ENCODE results near the gene TTC7B. TPM values are rescaled to one million over a fixed set of nuclear protein-coding genes. Genes with fewer than 3 reads are reported as not detected.

Gene TTC7B
- total and polyA plus RNA-seq, 2 experiments from 2014 or later = 7.9 to 28.6 TPM

DNA sequence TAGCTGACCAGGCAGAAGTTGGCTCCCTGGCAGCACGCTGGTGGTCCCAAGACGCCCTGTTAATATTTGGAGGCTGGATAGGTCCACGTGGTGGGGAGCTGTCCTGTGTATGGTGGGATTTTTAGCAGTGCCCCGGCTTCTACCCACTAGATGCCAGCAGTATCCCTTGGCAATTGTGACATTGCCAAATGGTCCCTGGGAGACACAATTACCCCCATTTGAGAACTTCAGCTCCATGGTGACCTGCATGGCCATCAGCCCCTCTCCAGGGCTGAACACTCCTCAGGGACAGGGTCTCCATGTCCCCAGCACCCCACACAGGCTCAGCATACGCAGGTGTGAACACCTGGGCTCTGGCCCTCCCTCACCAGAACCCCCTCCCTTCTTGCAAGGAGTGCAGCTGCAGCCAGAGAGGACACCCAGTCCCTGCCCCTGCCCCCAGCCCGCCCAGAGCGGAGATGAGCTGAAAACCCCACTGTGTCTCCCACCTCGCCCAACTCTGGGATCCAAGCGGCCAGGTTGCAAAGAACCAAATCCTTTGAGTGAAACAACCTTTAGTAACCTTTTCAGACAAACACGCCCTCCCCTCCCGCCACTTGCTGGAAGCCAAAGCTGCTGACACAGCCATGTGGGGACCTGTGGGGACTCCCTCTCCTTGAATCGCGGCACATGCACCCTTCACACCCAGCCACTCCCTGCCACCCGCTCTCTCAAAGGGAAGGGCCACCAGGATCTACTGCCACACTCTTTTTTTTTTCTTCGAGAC lies 299.0 kb downstream of the TTC7B start:
- peak overlapping the region; percentile 56 for H2AFZ ChIP-seq
- Mint-ChIP-seq H3K4me1 (peaks cover 18% of the 10 kb centered on the region), H3K27ac (no peak overlapping the region), H3K36me3 (ENCODE audit: low read depth) (no peaks in the 10 kb centered on the region; the same call in 2 of the 3 replicates), H3K27me3 (ENCODE audit: insufficient read depth, low read depth, poor library complexity) (peaks cover 15% of the 10 kb centered on the region), H3K9me3 (peaks cover 5% of the 10 kb centered on the region; the same call in 1 of the 3 replicates), H3K4me3 (no peak overlapping the region)
- H3K9me2 ChIP-seq (ENCODE audit: insufficient read depth) = no peaks in the 10 kb centered on the region
- H3K79me2 ChIP-seq (replicated peaks; ENCODE audit: insufficient read depth) = no peaks in the 10 kb centered on the region
- DNase-seq (ENCODE audit: low spot score) (no peak), ATAC-seq (no peak; the same call in 2 of the 3 replicates)
- no peak overlapping the region for H3K4me2 ChIP-seq
- no peaks in the 10 kb centered on the region for H3K4me1 ChIP-seq (ENCODE audit: insufficient read depth)
- no peak overlapping the region for H3K27ac ChIP-seq (ENCODE audit: low read depth)
- no peaks in the 10 kb centered on the region for H3K27me3 ChIP-seq (ENCODE audit: insufficient read depth)
- no peaks in the 10 kb centered on the region for H4K20me1 ChIP-seq (replicated peaks; ENCODE audit: insufficient read depth)
- TF ChIP-seq JUNB (IDR thresholded peaks at IDR 0.05; ENCODE audit: unreplicated experiment) (no peak), CREB1 (CRISPR knock-in tag; IDR thresholded peaks at IDR 0.05; ENCODE audit: low read depth) (no peak)
- H3F3A ChIP-seq (replicated peaks; ENCODE audit: low read depth) = no peaks in the 10 kb centered on the region
- no peak overlapping the region for H3K4me3 ChIP-seq
- H3K36me3 ChIP-seq (ENCODE audit: insufficient read depth) = no peaks in the 10 kb centered on the region

DNA sequence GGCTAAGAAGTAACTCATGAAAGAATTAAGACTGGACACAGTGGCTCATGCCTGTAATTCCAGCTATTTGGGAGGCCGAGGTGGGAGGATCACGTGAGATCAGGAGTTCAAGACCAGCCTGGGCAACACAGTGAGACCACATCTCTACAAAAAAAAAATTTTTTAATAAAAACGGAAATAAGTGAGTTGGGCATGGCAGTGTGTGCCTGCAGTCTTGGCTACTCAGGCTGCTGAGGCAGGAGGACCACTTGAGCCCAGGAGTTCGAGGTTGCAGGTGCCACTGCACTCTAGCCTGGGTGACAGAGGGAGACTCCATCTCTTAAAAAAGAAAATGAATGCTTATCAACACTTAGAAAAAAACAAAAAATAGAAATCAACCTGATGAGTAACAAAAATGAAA lies 301.7 kb downstream of the TTC7B start:
- no peaks in the 10 kb centered on the region for H4K20me1 ChIP-seq (replicated peaks; ENCODE audit: insufficient read depth)
- peaks cover 5% of the 10 kb centered on the region; the same call in 1 of the 3 replicates for H3K9me3 Mint-ChIP-seq
- ATAC-seq (no peak), DNase-seq (ENCODE audit: low spot score) (no peak)
- H3K79me2 ChIP-seq (replicated peaks; ENCODE audit: insufficient read depth) = no peaks in the 10 kb centered on the region
- no peaks in the 10 kb centered on the region for H3K27me3 ChIP-seq (ENCODE audit: insufficient read depth)
- peaks cover 13% of the 10 kb centered on the region for H3K4me1 ChIP-seq (ENCODE audit: insufficient read depth)
- H3K36me3 Mint-ChIP-seq (ENCODE audit: low read depth) = no peaks in the 10 kb centered on the region
- no peak overlapping the region for H3K4me2 ChIP-seq
- H3K9me2 ChIP-seq (ENCODE audit: insufficient read depth) = no peaks in the 10 kb centered on the region
- no peaks in the 10 kb centered on the region for H3K36me3 ChIP-seq (ENCODE audit: insufficient read depth)
- no peak overlapping the region for H3K27ac Mint-ChIP-seq
- no peak overlapping the region for H3K4me3 Mint-ChIP-seq
- H3F3A ChIP-seq (replicated peaks; ENCODE audit: low read depth) = no peaks in the 10 kb centered on the region
- H3K27ac ChIP-seq (ENCODE audit: low read depth) = no peak overlapping the region
- H3K4me3 ChIP-seq = no peak overlapping the region
- peaks cover 22% of the 10 kb centered on the region for H3K27me3 Mint-ChIP-seq (ENCODE audit: insufficient read depth, low read depth, poor library complexity)
- H2AFZ ChIP-seq = no peak overlapping the region
- H3K4me1 Mint-ChIP-seq = peaks cover 39% of the 10 kb centered on the region
- TF ChIP-seq REST (IDR thresholded peaks at IDR 0.05; ENCODE audit: unreplicated experiment) (no peak), CTCF (conservative IDR thresholded peaks at IDR 0.05; ENCODE audit: low read depth in 2 of 2) (no peak), JUNB (IDR thresholded peaks at IDR 0.05; ENCODE audit: unreplicated experiment) (no peak), STAT1 (IDR thresholded peaks at IDR 0.05; ENCODE audit: unreplicated experiment) (no peak), POLR2AphosphoS5 (IDR thresholded peaks at IDR 0.05; ENCODE audit: low read depth) (no peak), ZNF331 (CRISPR knock-in tag; IDR thresholded peaks at IDR 0.05; ENCODE audit: low read depth) (no peak), ZNF114 (CRISPR knock-in tag; IDR thresholded peaks at IDR 0.05) (no peak), CREB1 (CRISPR knock-in tag; IDR thresholded peaks at IDR 0.05; ENCODE audit: low read depth) (no peak), EZH2 (IDR thresholded peaks at IDR 0.05; ENCODE audit: low read depth, unreplicated experiment) (no peak)
- TF ChIP-seq, protein P1, sequence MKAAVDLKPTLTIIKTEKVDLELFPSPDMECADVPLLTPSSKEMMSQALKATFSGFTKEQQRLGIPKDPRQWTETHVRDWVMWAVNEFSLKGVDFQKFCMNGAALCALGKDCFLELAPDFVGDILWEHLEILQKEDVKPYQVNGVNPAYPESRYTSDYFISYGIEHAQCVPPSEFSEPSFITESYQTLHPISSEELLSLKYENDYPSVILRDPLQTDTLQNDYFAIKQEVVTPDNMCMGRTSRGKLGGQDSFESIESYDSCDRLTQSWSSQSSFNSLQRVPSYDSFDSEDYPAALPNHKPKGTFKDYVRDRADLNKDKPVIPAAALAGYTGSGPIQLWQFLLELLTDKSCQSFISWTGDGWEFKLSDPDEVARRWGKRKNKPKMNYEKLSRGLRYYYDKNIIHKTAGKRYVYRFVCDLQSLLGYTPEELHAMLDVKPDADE (IDR thresholded peaks at IDR 0.05) = no peak

Data from GM23338 (cell line).